Activated CD4-positive, CD25-positive, alpha-beta regulatory T cell treated with anti-CD3 and anti-CD28 coated beads, Interleukin-2, amount 50 U/mL, for 72 hours (primary cell): ENCODE data around the gene MYL7.

Experiments used
- DNase-seq: peaks from one replicate; pipeline ENCODE4 v3.0.0; 2021

MYL7 gene

GRCh38 chr7:44149571-44150465 lies 8.7 kb upstream of the MYL7 start:
- no peak for DNase-seq

GRCh38 chr7:44148961-44149536 lies 7.9 kb upstream of the MYL7 start:
- DNase-seq = no peak

- no peak for DNase-seq
These were observed 7.0 kb upstream of the MYL7 start for GRCh38 chr7:44148166-44148565.

GRCh38 chr7:44147026-44147991 lies 6.2 kb upstream of the MYL7 start:
- peak; percentile 28 for DNase-seq

- DNase-seq = peak; percentile 69
These were observed 5.1 kb upstream of the MYL7 start for GRCh38 chr7:44145969-44146911.

GRCh38 chr7:44145479-44145968 lies 4.4 kb upstream of the MYL7 start:
- peak; percentile 48 for DNase-seq

GRCh38 chr7:44144968-44145478 lies 3.9 kb upstream of the MYL7 start:
- no peak for DNase-seq

- DNase-seq = no peak
These were observed 3.4 kb upstream of the MYL7 start for GRCh38 chr7:44144426-44144967.

- DNase-seq = no peak
These were observed 2.6 kb upstream of the MYL7 start for GRCh38 chr7:44143646-44144250.

- no peak for DNase-seq
These were observed 896 bp upstream of the MYL7 start for GRCh38 chr7:44142028-44142427.

GRCh38 chr7:44140341-44140740 lies 791 bp downstream of the MYL7 start:
- DNase-seq = no peak

GRCh38 chr7:44139311-44140010 lies 1.7 kb downstream of the MYL7 start:
- no peak for DNase-seq

GRCh38 chr7:44138698-44139097 lies 2.4 kb downstream of the MYL7 start:
- DNase-seq = no peak

- no peak for DNase-seq
These were observed 4.4 kb downstream of the MYL7 start for GRCh38 chr7:44136731-44137130.

GRCh38 chr7:44134943-44135628 lies 6.0 kb downstream of the MYL7 start:
- no peak for DNase-seq

- DNase-seq = no peak
These were observed 7.8 kb downstream of the MYL7 start for GRCh38 chr7:44133295-44133694.

GRCh38 chr7:44132039-44132438 lies 9.1 kb downstream of the MYL7 start:
- DNase-seq = no peak

- no peak for DNase-seq
These were observed 9.7 kb downstream of the MYL7 start for GRCh38 chr7:44131173-44132029.
